Erythroblast (primary cell): ENCODE data around the gene YIPF5.

Source experiments
- GATA1 ChIP-seq: IDR thresholded peaks from 2 replicates; pipeline ENCODE4 v1.6.1; 2011; ENCODE audit warnings: low read depth, mild to moderate bottlenecking, control low read depth, low read length, moderate library complexity
- POLR2A ChIP-seq: IDR thresholded peaks from 2 replicates; pipeline ENCODE4 v1.6.1; 2011; ENCODE audit warnings: mild to moderate bottlenecking, low read length

DNA sequence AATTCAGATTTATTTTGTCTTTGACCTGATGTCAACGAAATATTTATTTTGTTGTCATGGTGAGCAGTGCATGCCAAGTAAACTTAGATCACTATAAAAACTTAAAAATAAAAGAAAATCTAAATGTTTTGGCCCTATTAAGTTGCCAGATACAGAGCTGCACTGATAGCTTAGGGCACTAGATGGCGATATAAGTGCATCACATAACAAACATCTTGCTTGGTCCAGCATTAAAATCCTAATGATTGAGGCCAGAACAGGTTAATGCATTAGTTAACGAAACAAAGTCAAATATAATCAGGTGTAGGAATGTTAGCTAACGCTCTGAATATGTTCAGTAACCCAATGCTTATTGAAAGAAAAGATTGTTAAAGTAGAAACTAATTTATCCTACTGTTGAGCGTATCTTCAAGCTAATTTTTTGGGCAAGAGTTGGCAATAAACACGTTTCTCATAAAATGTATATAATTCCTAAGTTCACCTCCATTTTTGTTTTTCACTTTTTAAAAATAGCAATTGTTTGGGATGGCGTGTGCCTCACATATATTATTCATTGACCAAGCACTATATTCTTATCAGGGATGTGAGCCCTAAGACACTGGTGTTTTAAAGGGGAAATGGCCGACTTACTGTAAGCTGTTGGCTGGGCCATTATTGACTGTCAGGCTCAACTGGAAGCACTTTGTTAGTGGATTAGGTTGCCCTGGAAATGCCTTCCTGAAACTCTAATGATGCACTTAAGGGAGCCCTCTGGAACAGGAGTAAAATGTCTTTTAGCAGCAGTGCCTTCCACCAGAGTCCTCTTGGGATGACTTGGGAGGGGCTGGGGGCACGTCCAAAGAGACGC, 33.5 kb upstream of the YIPF5 start:
- no peak for TF ChIP-seq POLR2A
- TF ChIP-seq GATA1, result no peak
